ENCODE measurements around the gene BAHCC1.

DNA sequence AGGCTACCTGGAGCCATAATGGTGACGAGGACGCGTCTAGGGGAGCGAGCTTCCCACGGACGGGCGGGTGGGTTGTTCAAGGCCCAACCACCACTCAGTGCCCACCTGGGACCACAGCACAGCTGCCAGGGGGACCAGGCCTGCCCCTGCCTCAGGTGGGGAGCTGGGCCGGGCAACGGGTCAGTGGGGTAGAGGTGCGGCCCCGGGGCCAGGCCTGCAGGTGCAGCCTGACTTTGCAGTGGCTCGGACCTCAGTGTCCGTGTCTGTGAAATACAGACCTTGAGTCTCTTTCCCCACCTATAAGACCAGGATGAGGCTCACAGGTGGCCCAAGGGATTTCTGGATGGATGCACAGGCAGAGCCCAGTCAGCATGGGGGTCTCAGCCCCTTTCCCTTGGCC lies 74.0 kb downstream of the BAHCC1 start:
- TF ChIP-seq, protein P1, sequence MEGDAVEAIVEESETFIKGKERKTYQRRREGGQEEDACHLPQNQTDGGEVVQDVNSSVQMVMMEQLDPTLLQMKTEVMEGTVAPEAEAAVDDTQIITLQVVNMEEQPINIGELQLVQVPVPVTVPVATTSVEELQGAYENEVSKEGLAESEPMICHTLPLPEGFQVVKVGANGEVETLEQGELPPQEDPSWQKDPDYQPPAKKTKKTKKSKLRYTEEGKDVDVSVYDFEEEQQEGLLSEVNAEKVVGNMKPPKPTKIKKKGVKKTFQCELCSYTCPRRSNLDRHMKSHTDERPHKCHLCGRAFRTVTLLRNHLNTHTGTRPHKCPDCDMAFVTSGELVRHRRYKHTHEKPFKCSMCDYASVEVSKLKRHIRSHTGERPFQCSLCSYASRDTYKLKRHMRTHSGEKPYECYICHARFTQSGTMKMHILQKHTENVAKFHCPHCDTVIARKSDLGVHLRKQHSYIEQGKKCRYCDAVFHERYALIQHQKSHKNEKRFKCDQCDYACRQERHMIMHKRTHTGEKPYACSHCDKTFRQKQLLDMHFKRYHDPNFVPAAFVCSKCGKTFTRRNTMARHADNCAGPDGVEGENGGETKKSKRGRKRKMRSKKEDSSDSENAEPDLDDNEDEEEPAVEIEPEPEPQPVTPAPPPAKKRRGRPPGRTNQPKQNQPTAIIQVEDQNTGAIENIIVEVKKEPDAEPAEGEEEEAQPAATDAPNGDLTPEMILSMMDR (IDR thresholded peaks at IDR 0.05; ENCODE audit: extremely low read depth in 1 of 2, insufficient read depth in 1 of 2, low read depth in 1 of 2, low read length in 2 of 2) = no peak
- TF ChIP-seq, protein P2, sequence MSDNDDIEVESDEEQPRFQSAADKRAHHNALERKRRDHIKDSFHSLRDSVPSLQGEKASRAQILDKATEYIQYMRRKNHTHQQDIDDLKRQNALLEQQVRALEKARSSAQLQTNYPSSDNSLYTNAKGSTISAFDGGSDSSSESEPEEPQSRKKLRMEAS (IDR thresholded peaks at IDR 0.05; ENCODE audit: insufficient read depth, insufficient read length) = no peak
- TF ChIP-seq POLR2A (IDR thresholded peaks at IDR 0.05; ENCODE audit: low read depth, low read length) (no peak), POLR2AphosphoS5 (IDR thresholded peaks at IDR 0.05; ENCODE audit: insufficient read depth, low read depth, low read length) (no peak), EZH2 (IDR thresholded peaks at IDR 0.05; ENCODE audit: borderline replicate concordance, low read depth, low read length, severe bottlenecking) (no peak), FOS (IDR thresholded peaks at IDR 0.05; ENCODE audit: borderline replicate concordance, insufficient read depth, low read length) (no peak)

Data from endothelial cell of umbilical vein (primary cell).